ENCODE measurements around the gene URB1. TPM values are rescaled to one million over a fixed set of nuclear protein-coding genes. Genes with fewer than 3 reads are reported as not detected.

The URB1 gene
- total and polyA plus RNA-seq, 2 of the 8 experiments (the other 6 are each of a cell fraction or from before 2014, with no cell fraction given), result 8.1 to 28.9 TPM

DNA sequence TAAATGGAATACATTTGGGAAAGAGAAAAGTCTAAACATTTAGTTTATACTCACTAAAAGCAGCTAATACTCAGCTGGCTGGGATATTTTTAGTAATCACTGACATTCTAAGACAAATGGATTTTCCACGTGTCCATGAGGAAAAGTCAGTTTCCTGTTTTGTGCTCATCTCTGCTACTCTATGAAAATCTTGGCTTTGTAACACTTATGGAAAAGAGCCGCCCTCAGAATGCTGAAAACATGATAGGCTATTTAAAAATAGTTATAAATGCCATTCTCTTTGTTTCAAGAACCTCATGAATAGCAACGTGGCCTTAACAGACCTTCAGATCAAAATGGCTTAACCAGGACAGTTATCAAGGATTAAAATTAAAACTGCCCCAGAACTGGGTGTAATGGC is 64.2 kb downstream of the URB1 start:
- H3K4me2 ChIP-seq (ENCODE audit: insufficient read depth in 1 of 2, low read depth in 2 of 2, low read length in 2 of 2), result no peak overlapping the region
- H2BK5ac ChIP-seq (ENCODE audit: low read depth, low read length), result no peak overlapping the region
- no peaks in the 10 kb centered on the region for H3K79me1 ChIP-seq (ENCODE audit: low read depth, low read length)
- WGBS, 2 experiments (ENCODE audit: extremely low coverage in 1 of 2, insufficient coverage in 1 of 2, insufficient read length in 1 of 2, insufficient replicate concordance in 2 of 2, low coverage in 1 of 2, low lambda C conversion rate in 2 of 2, missing lambda C conversion rate in 1 of 2), result 100% methylated on average over 3 of the region's 3 CpGs; no CpG with 5 or more reads in 1 of the 2 experiments
- no peak overlapping the region for H3K14ac ChIP-seq (ENCODE audit: insufficient read length)
- no peak overlapping the region for H3K18ac ChIP-seq (ENCODE audit: extremely low read depth, low read length)
- CTCF ChIA-PET (ENCODE audit: partially characterized antibody), result interaction anchor here (1.5 kb wide), 1 partner anchor 22 kb away, joined by 5 read pairs; no protein-coding TSS in a partner anchor
- TF ChIP-seq CTBP2 (IDR thresholded peaks at IDR 0.05; ENCODE audit: borderline replicate concordance, insufficient read depth, insufficient read length, low read length) (no peak), SRF (IDR thresholded peaks at IDR 0.05; ENCODE audit: low read depth, low read length) (no peak), CBX8 (IDR thresholded peaks at IDR 0.05; ENCODE audit: borderline replicate concordance, low read depth, low read length) (no peak), RFX5 (IDR thresholded peaks at IDR 0.05; ENCODE audit: borderline replicate concordance, low read depth, low read length) (no peak), TBP (IDR thresholded peaks at IDR 0.05; ENCODE audit: low read depth, low read length) (no peak), ATF3 (IDR thresholded peaks at IDR 0.05; ENCODE audit: insufficient read depth, low read depth, low read length) (no peak), CREB1 (IDR thresholded peaks at IDR 0.05) (no peak), CHD1 (IDR thresholded peaks at IDR 0.05; ENCODE audit: low read depth, low read length) (no peak), BRCA1 (IDR thresholded peaks at IDR 0.05; ENCODE audit: low read depth, low read length) (no peak), KDM1A (IDR thresholded peaks at IDR 0.05; ENCODE audit: borderline replicate concordance, low read length) (no peak), SIRT6 (IDR thresholded peaks at IDR 0.05; ENCODE audit: low read length) (no peak), TAF1 (IDR thresholded peaks at IDR 0.05; ENCODE audit: low read depth, low read length) (no peak)
- no peak overlapping the region for H2AFZ ChIP-seq (ENCODE audit: low read length)
- no peak overlapping the region for H2BK15ac ChIP-seq (ENCODE audit: low read length)
- peaks cover 0 to 3% (median 0%) of the 10 kb centered on the region in 4 experiments; a peak in 2 of 7 replicates for H3K4me1 ChIP-seq (replicated peaks in 1 of 4; ENCODE audit: control insufficient read depth in 3 of 4, insufficient read depth in 4 of 4, low read length in 3 of 4)
- H3K36me3 ChIP-seq (ENCODE audit: control insufficient read depth in 2 of 4, insufficient read depth in 4 of 4, low read length in 3 of 4), result peaks cover 18 to 59% (median 37%) of the 10 kb centered on the region in 4 experiments
- H3K9me3 ChIP-seq (ENCODE audit: insufficient read depth in 2 of 2, low read depth in 1 of 2, low read length in 1 of 2), result no peaks in the 10 kb centered on the region
- H4K8ac ChIP-seq (ENCODE audit: extremely low read depth, insufficient read depth, low read length), result no peak overlapping the region
- FAIRE-seq (no peak), DNase-seq (ENCODE audit: low read depth in 1 of 2, low spot score in 2 of 2) (no peak)
- H3K79me2 ChIP-seq (ENCODE audit: control insufficient read depth in 1 of 2, insufficient read depth in 2 of 2, low read length in 2 of 2), result 0 out of 4 replicates have a peak, but pooled peaks cover 0 to 3% of the 10 kb centered on the region in 2 experiments
- H3K56ac ChIP-seq (replicated peaks; ENCODE audit: insufficient read length, low read depth, low read length), result no peak overlapping the region
- no peak overlapping the region for H4K5ac ChIP-seq (ENCODE audit: insufficient read length, low read depth, low read length)
- H2AK5ac ChIP-seq (ENCODE audit: low read depth, low read length), result no peak overlapping the region
- no peak overlapping the region for H3K4ac ChIP-seq (replicated peaks; ENCODE audit: insufficient read length, low read depth, low read length)
- H3K27me3 ChIP-seq (replicated peaks in 1 of 4; ENCODE audit: control insufficient read depth in 3 of 4, extremely low read depth in 1 of 4, insufficient read depth in 3 of 4, low read length in 3 of 4), result no peaks in the 10 kb centered on the region
- H3K23ac ChIP-seq (ENCODE audit: insufficient read length), result no peak overlapping the region
- H4K91ac ChIP-seq (replicated peaks; ENCODE audit: insufficient read length, low read length), result no peak overlapping the region
- no peak overlapping the region for H2BK120ac ChIP-seq (replicated peaks; ENCODE audit: low read depth, low read length)
- H2BK20ac ChIP-seq (ENCODE audit: low read length), result no peak overlapping the region
- H4K20me1 ChIP-seq (replicated peaks in 1 of 2; ENCODE audit: control insufficient read depth in 1 of 2, insufficient read depth in 2 of 2, low read length in 2 of 2), result no peaks in the 10 kb centered on the region
- H2BK12ac ChIP-seq (ENCODE audit: low read depth, low read length), result no peak overlapping the region
- no peaks in the 10 kb centered on the region for H3K23me2 ChIP-seq (ENCODE audit: low read depth, low read length)
- POLR2A ChIA-PET (ENCODE audit: partially characterized antibody), result no interaction called here
- H3K4me3 ChIP-seq (ENCODE audit: extremely low read depth in 1 of 4, insufficient read depth in 2 of 4, low read depth in 3 of 4, low read length in 4 of 4), result no peak overlapping the region
- no peak overlapping the region for H3K27ac ChIP-seq (ENCODE audit: low read depth, low read length)
- H3K9ac ChIP-seq (replicated peaks in 1 of 4; ENCODE audit: extremely low read depth in 1 of 4, low read depth in 3 of 4, low read length in 3 of 4), result no peak overlapping the region
